Natural killer cell treated with Interleukin-12 subunit alpha and Interleukin-12 subunit beta and Interleukin-15 and Interleukin-18, amount 100 ng/mL, for 72 hours (primary cell): Measurements from ENCODE around the gene ZNF541. TPM values are rescaled to one million over a fixed set of nuclear protein-coding genes. Genes with fewer than 3 reads are reported as not detected.

Experiments
- ATAC-seq, 2 donors: fragments of 150-1000 bp; cut with Tn5 transposase in 1 of 2; sonication (Bioruptor Pico), chemical (Tn5 transposase) in 1 of 2; 2 replicates each; pipeline ENCODE4 v1.10.0; 2021
- DNase-seq: peaks from one replicate; pipeline ENCODE4 v3.0.0; 2022; ENCODE audit warnings: low spot score
- H3K27ac Mint-ChIP-seq, 2 donors: 1 replicate in 1 of 2; 2 replicates in 1 of 2; pipeline ENCODE4 v1.8.0; 2022; ENCODE audit warnings: mixed read lengths in 2 of 2, mild to moderate bottlenecking in 1 of 2, moderate library complexity in 1 of 2
- H3K27me3 Mint-ChIP-seq, 2 donors: 1 replicate in 1 of 2; 2 replicates in 1 of 2; pipeline ENCODE4 v1.8.0; 2022; ENCODE audit warnings: mixed read lengths in 2 of 2
- H3K36me3 Mint-ChIP-seq: one replicate; pipeline ENCODE4 v1.8.0; 2022; ENCODE audit warnings: mixed read lengths
- H3K4me1 Mint-ChIP-seq, 2 donors: 1 replicate in 1 of 2; 2 replicates in 1 of 2; pipeline ENCODE4 v1.8.0; 2022; ENCODE audit warnings: low read depth in 2 of 2, mixed read lengths in 2 of 2, mild to moderate bottlenecking in 1 of 2
- H3K4me3 Mint-ChIP-seq: one replicate; pipeline ENCODE4 v1.8.0; 2022; ENCODE audit warnings: mixed read lengths
- H3K9me3 Mint-ChIP-seq: 2 replicates; pipeline ENCODE4 v1.8.0; 2022; ENCODE audit warnings: mixed read lengths
- total RNA-seq, 2 donors: library from RNA; stranded (reverse); gene quantifications; one replicate each; pipeline ENCODE4 v1.2.3, GENCODE V29; 2022

ZNF541 gene
- under 1 TPM in 1 of 2 donors, not detected in 1; 0.10 TPM for total RNA-seq

- Mint-ChIP-seq H3K36me3 (peaks cover 7% of the 10 kb centered on the region), H3K4me3 (peak within 1 kb of the TSS; percentile 57), H3K9me3 (no peaks in the 10 kb centered on the region), H3K27ac (peak within 1 kb of the TSS in 1 of 2 donors; percentile 2), H3K27me3 (peaks cover 6 to 10% of the 10 kb centered on the region in 2 donors), H3K4me1 (peaks cover 14 to 16% of the 10 kb centered on the region in 2 donors)
- DNase-seq, result peak; percentile 85
- peak; percentile 87 to 94 for ATAC-seq
These were observed at the start of gene ZNF541 for GRCh38 chr19:47573071-47574026. ZNF541 (minus strand) TSS chr19:47573148; CDS start chr19:47555856, 17,292 bp downstream.

GRCh38 chr19:47619763-47620162 lies 46.8 kb upstream of the ZNF541 start:
- Mint-ChIP-seq H3K36me3 (no peaks in the 10 kb centered on the region), H3K4me3 (no peak overlapping the region), H3K4me1 (peaks cover 15 to 20% of the 10 kb centered on the region in 2 donors), H3K27ac (no peak overlapping the region), H3K27me3 (no peaks in the 10 kb centered on the region), H3K9me3 (no peaks in the 10 kb centered on the region)
- DNase-seq (no peak), ATAC-seq (no peak)

GRCh38 chr19:47618771-47619170 lies 45.8 kb upstream of the ZNF541 start:
- no peak overlapping the region for H3K27ac Mint-ChIP-seq
- H3K4me3 Mint-ChIP-seq, result no peak overlapping the region
- H3K36me3 Mint-ChIP-seq, result no peaks in the 10 kb centered on the region
- no peak for DNase-seq
- no peak for ATAC-seq
- no peaks in the 10 kb centered on the region for H3K27me3 Mint-ChIP-seq
- H3K4me1 Mint-ChIP-seq, result peaks cover 10 to 21% of the 10 kb centered on the region in 2 donors
- H3K9me3 Mint-ChIP-seq, result no peaks in the 10 kb centered on the region

GRCh38 chr19:47615714-47616113 lies 42.8 kb upstream of the ZNF541 start:
- Mint-ChIP-seq H3K27me3 (no peaks in the 10 kb centered on the region), H3K9me3 (no peaks in the 10 kb centered on the region), H3K27ac (no peak overlapping the region), H3K4me3 (no peak overlapping the region), H3K36me3 (no peaks in the 10 kb centered on the region), H3K4me1 (peaks cover 17 to 31% of the 10 kb centered on the region in 2 donors)
- ATAC-seq, result no peak
- DNase-seq, result no peak

- Mint-ChIP-seq H3K4me3 (no peak overlapping the region), H3K27me3 (no peaks in the 10 kb centered on the region), H3K36me3 (no peaks in the 10 kb centered on the region), H3K27ac (no peak overlapping the region), H3K4me1 (peaks cover 20 to 33% of the 10 kb centered on the region in 2 donors), H3K9me3 (no peaks in the 10 kb centered on the region)
- DNase-seq (no peak), ATAC-seq (no peak)
These were observed 42.3 kb upstream of the ZNF541 start for GRCh38 chr19:47615230-47615629.

GRCh38 chr19:47614559-47614958 lies 41.6 kb upstream of the ZNF541 start:
- Mint-ChIP-seq H3K27ac (no peak overlapping the region), H3K4me3 (no peak overlapping the region), H3K9me3 (no peaks in the 10 kb centered on the region), H3K27me3 (no peaks in the 10 kb centered on the region), H3K4me1 (peaks cover 15 to 28% of the 10 kb centered on the region in 2 donors), H3K36me3 (no peaks in the 10 kb centered on the region)
- ATAC-seq (no peak), DNase-seq (no peak)

- no peak overlapping the region for H3K27ac Mint-ChIP-seq
- H3K36me3 Mint-ChIP-seq, result no peaks in the 10 kb centered on the region
- ATAC-seq (no peak), DNase-seq (no peak)
- H3K4me1 Mint-ChIP-seq, result peaks cover 15 to 28% of the 10 kb centered on the region in 2 donors
- H3K27me3 Mint-ChIP-seq, result no peaks in the 10 kb centered on the region
- H3K9me3 Mint-ChIP-seq, result no peaks in the 10 kb centered on the region
- no peak overlapping the region for H3K4me3 Mint-ChIP-seq
These were observed 41.0 kb upstream of the ZNF541 start for GRCh38 chr19:47614021-47614295.

- Mint-ChIP-seq H3K27ac (no peak overlapping the region), H3K36me3 (no peaks in the 10 kb centered on the region)
- no peak for ATAC-seq
These were observed 40.4 kb upstream of the ZNF541 start for GRCh38 chr19:47613165-47614020.

GRCh38 chr19:47610902-47611301 lies 38.0 kb upstream of the ZNF541 start:
- no peak for DNase-seq
- peaks cover 15 to 33% of the 10 kb centered on the region in 2 donors for H3K4me1 Mint-ChIP-seq
- peak overlapping the region; percentile 35 to 82 for H3K27ac Mint-ChIP-seq
- no peaks in the 10 kb centered on the region for H3K27me3 Mint-ChIP-seq
- H3K4me3 Mint-ChIP-seq, result peak overlapping the region; percentile 65
- no peak for ATAC-seq
- H3K36me3 Mint-ChIP-seq, result no peaks in the 10 kb centered on the region
- H3K9me3 Mint-ChIP-seq, result no peaks in the 10 kb centered on the region

More at GRCh38 chr19:47613165-47614020, 40.4 kb upstream of the ZNF541 start:
- Mint-ChIP-seq H3K9me3 (no peaks in the 10 kb centered on the region), H3K4me1 (peaks cover 15 to 28% of the 10 kb centered on the region in 2 donors), H3K4me3 (no peak overlapping the region), H3K27me3 (no peaks in the 10 kb centered on the region)
- no peak for DNase-seq

GRCh38 chr19:47609906-47610894 lies 37.3 kb upstream of the ZNF541 start:
- H3K27me3 Mint-ChIP-seq, result no peaks in the 10 kb centered on the region
- H3K27ac Mint-ChIP-seq, result peak overlapping the region; percentile 35 to 82
- peaks cover 12 to 29% of the 10 kb centered on the region in 2 donors for H3K4me1 Mint-ChIP-seq
- peak overlapping the region; percentile 65 for H3K4me3 Mint-ChIP-seq
- ATAC-seq (no peak), DNase-seq (no peak)
- H3K9me3 Mint-ChIP-seq, result no peaks in the 10 kb centered on the region
- H3K36me3 Mint-ChIP-seq, result no peaks in the 10 kb centered on the region

- H3K27ac Mint-ChIP-seq, result peak within 1 kb of the TSS; percentile 70 to 72
- no peaks in the 10 kb centered on the region for H3K36me3 Mint-ChIP-seq
- peak; percentile 79 to 83 for ATAC-seq
- peaks cover 10 to 28% of the 10 kb centered on the region in 2 donors for H3K4me1 Mint-ChIP-seq
- no peaks in the 10 kb centered on the region for H3K27me3 Mint-ChIP-seq
- peak; percentile 89 for DNase-seq
- no peaks in the 10 kb centered on the region for H3K9me3 Mint-ChIP-seq
- H3K4me3 Mint-ChIP-seq, result peak within 1 kb of the TSS; percentile 90
These were observed 36.3 kb upstream of the ZNF541 start, which contains the start of gene BICRA for GRCh38 chr19:47608969-47609905. BICRA (plus strand) TSS chr19:47609134; CDS start chr19:47673575, 64,441 bp downstream.
